A549 treated with CpdA at 1 μM for 4 hours (cell line): Measurements from ENCODE around the gene MYLK. TPM values are rescaled to one million over a fixed set of nuclear protein-coding genes. Genes with fewer than 3 reads are reported as not detected.

ENCODE experiments used
- total RNA-seq: library from RNA; stranded (reverse); fragments of 200-300 nt; extraction: Qiagen RNA extraction; gene quantifications from 5 replicates; pipeline ENCODE4 v1.2.3, GENCODE V29; 2022; ENCODE audit warnings: low read depth

Gene MYLK
- 11.5 to 20.2 TPM (median 14.1 TPM) in 5 replicates for total RNA-seq

GRCh38 chr3:123884203-123884831 is at the start of gene MYLK:
Gene MYLK, minus strand, starts transcription at chr3:123884332. Its CDS starts 90,491 bp downstream, at chr3:123793841.

GRCh38 chr3:123584988-123585937 is 298.9 kb downstream of the MYLK start, which contains the start of gene HACD2:
Gene HACD2, minus strand, starts transcription at chr3:123585053. Its CDS starts 26 bp downstream, at chr3:123585027.

Other genes with a start within 250 kb of the MYLK start
- 17.1 to 25.6 TPM (median 20.9 TPM) in 5 replicates for gene CCDC14, start 76.9 kb upstream of the MYLK start, total RNA-seq
- gene ROPN1, start 107.8 kb upstream of the MYLK start, total RNA-seq = not detected in 5 replicates
- gene KALRN, start 149.0 kb upstream of the MYLK start, total RNA-seq = 1.8 to 2.8 TPM (median 2.6 TPM) in 5 replicates